H1 (cell line): ENCODE results near the gene GBP4. TPM values are rescaled to one million over a fixed set of nuclear protein-coding genes. Genes with fewer than 3 reads are reported as not detected.

ENCODE experiments used
- CTCF ChIA-PET: fragments of 300-600 bp; sonication (Branson Sonifier 250); formaldehyde crosslinking; loops from one replicate; lab custom pipeline; 2021; ENCODE audit not compliant: partially characterized antibody; lab: Charles Lee
- POLR2A ChIA-PET: fragments of 300-600 bp; sonication (Branson Sonifier 250); formaldehyde crosslinking; loops from one replicate; lab custom pipeline; 2021; ENCODE audit warnings: inconsistent platforms; ENCODE audit not compliant: partially characterized antibody; lab: Charles Lee
- DNase-seq, 2 experiments: peaks; one replicate each; pipeline versions ENCODE4 v3.0.0 to v3.0.0-alpha.2; 2010 to 2022; ENCODE audit warnings: low spot score in 2 of 2, low read depth in 1 of 2, mixed read lengths in 1 of 2
- FAIRE-seq: peaks from 2 replicates; lab custom pipeline; 2011; peaks lifted over from hg19 to GRCh38; lab: Jason Lieb, UNC
- H2AFZ ChIP-seq: 2 replicates; pipeline ENCODE4 v1.8.1; 2012; ENCODE audit warnings: low read length, inconsistent platforms
- H2AK5ac ChIP-seq: 2 replicates; pipeline ENCODE4 v1.6.1; 2013; ENCODE audit warnings: low read depth, low read length
- H2BK120ac ChIP-seq: replicated peaks from 2 replicates; pipeline ENCODE3; 2013; ENCODE audit warnings: low read depth, low read length, inconsistent platforms
- H2BK12ac ChIP-seq: 2 replicates; pipeline ENCODE4 v1.6.1; 2013; ENCODE audit warnings: low read depth, low read length
- H2BK15ac ChIP-seq: 2 replicates; pipeline ENCODE4 v1.6.1; 2013; ENCODE audit warnings: low read length
- H2BK20ac ChIP-seq: 2 replicates; pipeline ENCODE4 v1.6.1; 2013; ENCODE audit warnings: low read length
- H2BK5ac ChIP-seq: 2 replicates; pipeline ENCODE4 v1.6.1; 2013; ENCODE audit warnings: low read depth, low read length
- H3K14ac ChIP-seq: 2 replicates; pipeline ENCODE4 v1.6.1; 2013; ENCODE audit warnings: inconsistent platforms; ENCODE audit not compliant: insufficient read length
- H3K18ac ChIP-seq: 2 replicates; pipeline ENCODE4 v1.6.1; 2013; ENCODE audit warnings: low read length; ENCODE audit errors: extremely low read depth
- H3K23ac ChIP-seq: 2 replicates; pipeline ENCODE4 v1.6.1; 2013; ENCODE audit warnings: inconsistent platforms; ENCODE audit not compliant: insufficient read length
- H3K23me2 ChIP-seq: 2 replicates; pipeline ENCODE4 v1.6.1; 2013; ENCODE audit warnings: low read depth, low read length
- H3K27ac ChIP-seq: 2 replicates; pipeline ENCODE4 v1.6.1; 2011; ENCODE audit warnings: low read depth, low read length, inconsistent platforms
- H3K27me3 ChIP-seq, 4 experiments: replicated peaks in 1 of 4; 1 replicate in 1 of 4; 2 replicates in 3 of 4; pipeline versions ENCODE4 v1.6.1 to v1.8.1; 2011 to 2013; ENCODE audit warnings: low read length in 3 of 4, mild to moderate bottlenecking in 3 of 4, inconsistent platforms in 2 of 4, mixed read lengths in 2 of 4, moderate library complexity in 1 of 4; ENCODE audit not compliant: control insufficient read depth in 3 of 4, insufficient read depth in 3 of 4; ENCODE audit errors: extremely low read depth in 1 of 4
- H3K36me3 ChIP-seq, 4 experiments: 2 replicates each; pipeline versions ENCODE4 v1.6.1 to v1.8.1; 2011 to 2013; ENCODE audit warnings: mild to moderate bottlenecking in 4 of 4, low read length in 3 of 4, moderate library complexity in 2 of 4, control low read depth in 1 of 4, inconsistent platforms in 1 of 4; ENCODE audit not compliant: insufficient read depth in 4 of 4, control insufficient read depth in 2 of 4
- H3K4ac ChIP-seq: replicated peaks from 2 replicates; pipeline ENCODE3; 2013; ENCODE audit warnings: low read length, low read depth, mixed read lengths, inconsistent platforms; ENCODE audit not compliant: insufficient read length
- H3K4me1 ChIP-seq, 4 experiments: replicated peaks in 1 of 4; 1 replicate in 1 of 4; 2 replicates in 3 of 4; pipeline versions ENCODE4 v1.6.1 to v1.8.1; 2011 to 2013; ENCODE audit warnings: low read length in 3 of 4, inconsistent platforms in 2 of 4, mixed read lengths in 1 of 4; ENCODE audit not compliant: insufficient read depth in 4 of 4, control insufficient read depth in 3 of 4
- H3K4me2 ChIP-seq, 2 experiments: 2 replicates each; pipeline versions ENCODE4 v1.6.1 to v1.8.1; 2011 to 2013; ENCODE audit warnings: low read depth in 2 of 2, low read length in 2 of 2, control low read depth in 1 of 2, inconsistent platforms in 1 of 2, mild to moderate bottlenecking in 1 of 2; ENCODE audit not compliant: insufficient read depth in 1 of 2
- H3K4me3 ChIP-seq, 4 experiments: fragments of 200-600, 300-600 bp in 1 of 4; sonication (generic), shearing (Covaris generic), sonication (Bioruptor Twin) in 1 of 4; 2 replicates each; pipeline versions ENCODE4 v1.5.1 to v1.8.1; 2011 to 2016; ENCODE audit warnings: low read length in 4 of 4, low read depth in 3 of 4, control low read depth in 2 of 4, inconsistent platforms in 2 of 4, mild to moderate bottlenecking in 2 of 4, mixed read lengths in 1 of 4, moderate library complexity in 1 of 4; ENCODE audit not compliant: insufficient read depth in 2 of 4; ENCODE audit errors: extremely low read depth in 1 of 4
- H3K56ac ChIP-seq: replicated peaks from 2 replicates; pipeline ENCODE3; 2013; ENCODE audit warnings: low read depth, mild to moderate bottlenecking, mixed read lengths, low read length, inconsistent platforms; ENCODE audit not compliant: insufficient read length
- H3K79me1 ChIP-seq: 2 replicates; pipeline ENCODE4 v1.6.1; 2013; ENCODE audit warnings: low read depth, low read length, control low read depth
- H3K79me2 ChIP-seq, 2 experiments: 2 replicates each; pipeline versions ENCODE4 v1.6.1 to v1.8.1; 2012 to 2013; ENCODE audit warnings: low read length in 2 of 2, mild to moderate bottlenecking in 2 of 2, inconsistent platforms in 1 of 2; ENCODE audit not compliant: insufficient read depth in 2 of 2, control insufficient read depth in 1 of 2
- H3K9ac ChIP-seq, 4 experiments: replicated peaks in 1 of 4; 1 replicate in 1 of 4; 2 replicates in 3 of 4; pipeline versions ENCODE4 v1.6.1 to v1.8.1; 2011 to 2013; ENCODE audit warnings: low read depth in 3 of 4, low read length in 3 of 4, control low read depth in 2 of 4, mild to moderate bottlenecking in 2 of 4, moderate library complexity in 2 of 4, inconsistent platforms in 1 of 4; ENCODE audit errors: extremely low read depth in 1 of 4
- H3K9me3 ChIP-seq, 2 experiments: 2 replicates each; pipeline versions ENCODE4 v1.6.1 to v1.8.1; 2012 to 2013; ENCODE audit warnings: mild to moderate bottlenecking in 2 of 2, moderate library complexity in 2 of 2, control low read depth in 1 of 2, inconsistent platforms in 1 of 2, low read depth in 1 of 2, low read length in 1 of 2, mixed read lengths in 1 of 2; ENCODE audit not compliant: insufficient read depth in 2 of 2
- H4K20me1 ChIP-seq, 2 experiments: replicated peaks in 1 of 2; 2 replicates each; pipeline versions ENCODE3 to v1.8.1; 2011 to 2013; ENCODE audit warnings: inconsistent platforms in 2 of 2, low read length in 2 of 2, mild to moderate bottlenecking in 1 of 2; ENCODE audit not compliant: insufficient read depth in 2 of 2, control insufficient read depth in 1 of 2
- H4K5ac ChIP-seq: 2 replicates; pipeline ENCODE4 v1.6.1; 2013; ENCODE audit warnings: low read length, low read depth, mixed read lengths, inconsistent platforms; ENCODE audit not compliant: insufficient read length
- H4K8ac ChIP-seq: 2 replicates; pipeline ENCODE4 v1.8.0; 2013; ENCODE audit warnings: mild to moderate bottlenecking, moderate library complexity, low read length, inconsistent platforms; ENCODE audit not compliant: insufficient read depth; ENCODE audit errors: extremely low read depth
- H4K91ac ChIP-seq: replicated peaks from 2 replicates; pipeline ENCODE3; 2013; ENCODE audit warnings: low read length, mixed read lengths, inconsistent platforms; ENCODE audit not compliant: insufficient read length
- BCL11A ChIP-seq, 2 experiments: IDR thresholded peaks; one replicate each; pipeline ENCODE4 v1.6.1; 2011; ENCODE audit warnings: low read depth in 2 of 2, low read length in 2 of 2, mild to moderate bottlenecking in 2 of 2
- CREB1 ChIP-seq: IDR thresholded peaks from 2 replicates; pipeline ENCODE4 v1.6.1; 2012; ENCODE audit warnings: inconsistent platforms
- FOSL1 ChIP-seq: IDR thresholded peaks from 2 replicates; pipeline ENCODE4 v1.6.1; 2011; ENCODE audit warnings: mild to moderate bottlenecking, low read depth, low read length, moderate library complexity; ENCODE audit not compliant: insufficient read depth
- HDAC2 ChIP-seq, 2 experiments: fragments of 300-600 bp in 1 of 2; sonication (generic) in 1 of 2; IDR thresholded peaks; 2 replicates each; pipeline ENCODE4 v1.6.1; 2011 to 2012; ENCODE audit warnings: low read depth in 2 of 2, low read length in 2 of 2, mild to moderate bottlenecking in 2 of 2, moderate library complexity in 2 of 2, borderline replicate concordance in 1 of 2, inconsistent platforms in 1 of 2
- JUND ChIP-seq: IDR thresholded peaks from 2 replicates; pipeline ENCODE4 v1.6.1; 2011; ENCODE audit warnings: mild to moderate bottlenecking, improper control_type of control experiment, low read length
- NANOG ChIP-seq: IDR thresholded peaks from 2 replicates; pipeline ENCODE4 v1.6.1; 2011; ENCODE audit warnings: low read length, low read depth, mild to moderate bottlenecking, inconsistent platforms; ENCODE audit not compliant: insufficient read depth, poor library complexity, severe bottlenecking
- NRF1 ChIP-seq: IDR thresholded peaks from 2 replicates; pipeline ENCODE4 v1.6.1; 2011; ENCODE audit warnings: mild to moderate bottlenecking, low read depth, low read length, improper control_type of control experiment
- RAD21 ChIP-seq, 2 experiments: IDR thresholded peaks in 1 of 2; conservative IDR thresholded peaks in 1 of 2; 2 replicates each; pipeline ENCODE4 v1.6.1; 2011; ENCODE audit warnings: low read depth in 2 of 2, low read length in 2 of 2, improper control_type of control experiment in 1 of 2, inconsistent platforms in 1 of 2, mild to moderate bottlenecking in 1 of 2, moderate library complexity in 1 of 2
- SP1 ChIP-seq: IDR thresholded peaks from 2 replicates; pipeline ENCODE4 v1.6.1; 2011; ENCODE audit warnings: low read depth, low read length
- WGBS, 2 experiments: shearing (Covaris generic) in 1 of 2; methylation state at CpG; one replicate each; pipeline versions ENCODE4 v1.1.6 to v1.1.7; 2013 to 2015; ENCODE audit warnings: low lambda C conversion rate in 2 of 2, mixed read lengths in 2 of 2, inconsistent platforms in 1 of 2, low coverage in 1 of 2, missing lambda C conversion rate in 1 of 2; ENCODE audit not compliant: insufficient replicate concordance in 2 of 2, insufficient coverage in 1 of 2, insufficient read length in 1 of 2; ENCODE audit errors: extremely low coverage in 1 of 2, missing lambda C conversion rate in 1 of 2; 5-methylcytosine and 5-hydroxymethylcytosine counted together
- polyA plus RNA-seq, 7 experiments: library from polyadenylated mRNA; depleted of rRNA in 3 of 7; stranded (reverse) in 5 of 7; unstranded in 2 of 7; fragments of >200 nt in 5 of 7; fragments of 200-250 nt in 2 of 7; gene quantifications; 1 replicate in 5 of 7; 2 replicates in 1 of 7; 4 replicates in 1 of 7; pipeline versions ENCODE4 v1.2.1 to v1.2.3, GENCODE V29; 2011 to 2013; ENCODE audit warnings: missing spikeins in 2 of 7, mixed read lengths in 2 of 7
- total RNA-seq: library from RNA; stranded (reverse); fragmentation: NEBNext Ultra II Directional; extraction: Animal tissue kit (Norgen Biotek cat#: 25700); gene quantifications from 2 replicates; pipeline ENCODE4 v1.2.1, GENCODE V29; 2021

The GBP4 gene
- total and polyA plus RNA-seq, 2 of the 8 experiments (the other 6 are each of a cell fraction or from before 2014, with no cell fraction given) = 0.02 TPM; not detected in 1

DNA sequence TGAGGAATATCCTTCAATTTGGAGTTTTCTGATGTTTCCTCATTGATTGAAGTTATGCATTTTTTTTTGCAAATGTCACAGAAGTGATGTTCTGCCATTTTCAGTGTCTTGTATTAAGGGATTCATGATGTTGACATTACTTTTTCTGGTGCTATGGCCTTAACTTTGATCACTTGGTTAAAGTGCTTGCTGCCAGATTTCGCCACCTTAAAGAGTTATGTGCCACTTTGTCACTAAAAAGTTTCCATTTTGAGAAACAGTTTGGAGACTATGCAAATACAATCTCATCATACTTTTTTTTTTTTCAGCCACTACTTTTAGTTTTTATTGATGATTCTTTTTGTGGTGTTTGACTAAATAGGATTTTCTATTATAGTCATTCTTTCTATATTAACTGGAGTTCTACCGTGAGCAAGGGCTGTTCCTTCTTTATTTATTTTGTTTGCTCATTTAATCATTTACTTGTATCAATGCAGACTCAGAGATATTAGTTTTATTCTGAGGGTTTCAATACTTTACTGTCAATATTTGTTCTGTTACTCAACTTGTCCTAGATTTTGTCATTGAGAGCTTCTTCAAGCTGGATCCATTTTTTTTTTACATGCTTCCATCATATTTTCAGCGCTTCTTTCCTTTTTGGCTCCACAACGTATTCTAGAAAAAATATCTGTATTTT is 26.1 kb downstream of the GBP4 start:
- Histone ChIP-seq H4K20me1 (no peaks in the 10 kb centered on the region), H2BK5ac (no peak overlapping the region), H2AFZ (no peak overlapping the region), H4K8ac (no peak overlapping the region), H4K91ac (no peak overlapping the region), H3K23ac (no peak overlapping the region), H3K4ac (no peak overlapping the region), H3K9me3 (no peaks in the 10 kb centered on the region), H3K4me2 (no peak overlapping the region), H2BK15ac (no peak overlapping the region), H3K4me1 (no peaks in the 10 kb centered on the region), H3K23me2 (no peaks in the 10 kb centered on the region), H2BK120ac (no peak overlapping the region), H3K27me3 (no peaks in the 10 kb centered on the region), H3K79me2 (no peaks in the 10 kb centered on the region), H2BK20ac (no peak overlapping the region), H2BK12ac (no peak overlapping the region), H3K27ac (no peak overlapping the region), H2AK5ac (no peak overlapping the region), H3K36me3 (no peaks in the 10 kb centered on the region), H3K56ac (no peak overlapping the region), H3K4me3 (no peak overlapping the region), H3K18ac (no peak overlapping the region), H3K9ac (no peak overlapping the region), H3K14ac (no peak overlapping the region), H4K5ac (no peak overlapping the region), H3K79me1 (no peaks in the 10 kb centered on the region)
- no peak for TF ChIP-seq BCL11A (IDR thresholded peaks at IDR 0.05; ENCODE audit: low read depth in 2 of 2, low read length in 2 of 2)
- TF ChIP-seq FOSL1 = no peak
- no peak for TF ChIP-seq NANOG
- no peak for TF ChIP-seq SP1
- no peak for TF ChIP-seq NRF1
- no peak for TF ChIP-seq HDAC2 (IDR thresholded peaks at IDR 0.05; ENCODE audit: borderline replicate concordance in 1 of 2, low read depth in 2 of 2, low read length in 2 of 2)
- TF ChIP-seq CREB1 = no peak
- no peak for TF ChIP-seq RAD21 (IDR thresholded peaks at IDR 0.05 in 1 of 2, conservative IDR thresholded peaks at IDR 0.05 in 1 of 2; ENCODE audit: low read depth in 2 of 2, low read length in 2 of 2)
- TF ChIP-seq JUND = no peak
- CTCF ChIA-PET = no interaction called here
- FAIRE-seq (no peak), DNase-seq (no peak)
- POLR2A ChIA-PET = no interaction called here
- 91% methylated on average over 4 of the region's 4 CpGs; no CpG with 5 or more reads in 1 of the 2 experiments for WGBS, 2 experiments
